OCI-LY7 (cell line): ENCODE measurements around the gene ERGIC1. TPM values are rescaled to one million over a fixed set of nuclear protein-coding genes. Genes with fewer than 3 reads are reported as not detected.

Experiments
- BruUV-seq: library from RNA; stranded (reverse); fragments of 400-500 nt; replicated peaks from 2 replicates; lab custom pipeline; 2021; lab: Mats Ljungman, UMichigan
- CTCF ChIA-PET: fragments of 300-600 bp; sonication (Branson Sonifier 250); formaldehyde crosslinking; loops from one replicate; lab custom pipeline; 2022; ENCODE audit warnings: antibody characterized with exemption; ENCODE audit not compliant: unreplicated experiment; lab: Charles Lee
- POLR2A ChIA-PET: fragments of 300-600 bp; sonication (Branson Sonifier 250); formaldehyde crosslinking; loops from one replicate; lab custom pipeline; 2022; ENCODE audit warnings: antibody characterized with exemption; lab: Charles Lee
- DNase-seq: peaks from one replicate; pipeline ENCODE4 v3.0.0-alpha.2; 2015; ENCODE audit warnings: low spot score
- H2AFZ ChIP-seq: fragments of 200-600 bp; sonication (generic), shearing (Covaris generic); 2 replicates; pipeline ENCODE4 v1.6.1; 2014; ENCODE audit warnings: mild to moderate bottlenecking, antibody characterized with exemption, low read length, moderate library complexity
- H3K27ac ChIP-seq: fragments of 200-600 bp; sonication (generic); 2 replicates; pipeline ENCODE4 v1.5.1; 2014; ENCODE audit warnings: mixed run types, low read depth, mild to moderate bottlenecking, moderate library complexity, low read length, inconsistent platforms; ENCODE audit not compliant: poor library complexity, severe bottlenecking
- H3K36me3 ChIP-seq: fragments of 200-600 bp; sonication (generic); 2 replicates; pipeline ENCODE4 v1.6.1; 2014; ENCODE audit warnings: mild to moderate bottlenecking, antibody characterized with exemption, low read length, moderate library complexity, mixed read lengths; ENCODE audit not compliant: insufficient read depth
- H3K4me1 ChIP-seq: fragments of 200-600 bp; sonication (generic); 2 replicates; pipeline ENCODE4 v1.5.1; 2014; ENCODE audit warnings: mild to moderate bottlenecking, low read length; ENCODE audit not compliant: insufficient read depth, poor library complexity, severe bottlenecking
- H3K4me2 ChIP-seq: fragments of 200-600 bp; sonication (generic); 2 replicates; pipeline ENCODE4 v1.6.1; 2014; ENCODE audit warnings: mild to moderate bottlenecking, low read length
- H3K4me3 ChIP-seq: fragments of 200-600 bp; sonication (generic); 2 replicates; pipeline ENCODE4 v1.5.1; 2014; ENCODE audit warnings: mild to moderate bottlenecking, low read depth, low read length; ENCODE audit not compliant: poor library complexity, severe bottlenecking
- H3K79me2 ChIP-seq: fragments of 200-600 bp; sonication (generic); 2 replicates; pipeline ENCODE4 v1.6.1; 2016; ENCODE audit warnings: low read depth, mild to moderate bottlenecking, low read length, moderate library complexity, mixed read lengths; ENCODE audit not compliant: insufficient read depth
- H3K9me2 ChIP-seq: fragments of 200-600 bp; sonication (generic); 2 replicates; pipeline ENCODE4 v1.6.1; 2016; ENCODE audit warnings: mild to moderate bottlenecking, low read length, mixed read lengths; ENCODE audit not compliant: insufficient read depth
- H3K9me3 ChIP-seq: fragments of 200-600 bp; sonication (generic); 2 replicates; pipeline ENCODE4 v1.6.1; 2014; ENCODE audit warnings: mild to moderate bottlenecking, mixed run types, low read length, mixed read lengths
- H4K20me1 ChIP-seq: fragments of 200-600 bp; sonication (generic); 2 replicates; pipeline ENCODE4 v1.6.1; 2014; ENCODE audit warnings: mild to moderate bottlenecking, antibody characterized with exemption, low read length, moderate library complexity, mixed read lengths; ENCODE audit not compliant: insufficient read depth
- EZH2phosphoT487 ChIP-seq: fragments of 200-600 bp; sonication (generic); IDR thresholded peaks from 2 replicates; pipeline ENCODE4 v1.6.1; 2018; ENCODE audit warnings: low read depth, borderline replicate concordance, mild to moderate bottlenecking, mixed run types, antibody characterized with exemption, low read length, moderate library complexity, mixed read lengths
- intact Hi-C: fragments of 100-400 bp; cut with micrococcal nuclease; formaldehyde crosslinking; loops from one replicate; pipeline ENCODE4 v1.10.0; 2022; ENCODE audit not compliant: unreplicated experiment
- total RNA-seq, 2 experiments: library from RNA; depleted of rRNA in 1 of 2; stranded (reverse); fragments of >200 nt in 1 of 2; shearing (Covaris generic) in 1 of 2; gene quantifications; 2 replicates each; pipeline ENCODE4 v1.2.3, GENCODE V29; 2014 to 2022
- TF ChIP-seq, protein P1 (sequence below): fragments of 200-600 bp; sonication (generic); conservative IDR thresholded peaks from 2 replicates; pipeline ENCODE4 v1.5.1; 2014; ENCODE audit warnings: mild to moderate bottlenecking, antibody characterized with exemption, low read length, moderate library complexity, mixed read lengths

Gene ERGIC1
- total RNA-seq, 2 experiments from 2014 or later = 125 to 178 TPM

DNA sequence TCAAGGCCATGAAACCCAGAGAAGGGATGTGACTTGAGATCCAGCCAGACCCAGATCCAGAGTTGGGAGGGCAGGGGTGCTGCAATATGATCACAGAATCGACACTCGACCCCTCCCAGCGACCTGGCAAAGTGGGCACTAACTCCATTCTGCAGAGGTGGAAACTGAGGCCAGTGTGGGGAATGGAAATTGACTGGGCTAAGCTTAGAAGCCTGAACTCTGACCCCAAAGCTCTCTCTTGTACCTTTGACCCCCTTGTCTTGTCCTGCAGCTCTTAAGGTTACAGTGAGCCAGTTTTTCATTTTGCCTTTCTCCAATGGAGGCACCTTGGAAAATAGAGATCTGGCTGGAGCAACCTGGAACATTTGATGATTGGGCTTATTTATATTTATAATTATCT lies 14.5 kb upstream of the ERGIC1 start:
- H3K4me2 ChIP-seq = no peak overlapping the region
- H4K20me1 ChIP-seq = no peaks in the 10 kb centered on the region
- no peak overlapping the region for H3K4me3 ChIP-seq
- no peak overlapping the region for H3K27ac ChIP-seq
- no peaks in the 10 kb centered on the region for H3K9me2 ChIP-seq
- no peaks in the 10 kb centered on the region for H3K4me1 ChIP-seq
- TF ChIP-seq EZH2phosphoT487 = no peak
- TF ChIP-seq, protein P1, sequence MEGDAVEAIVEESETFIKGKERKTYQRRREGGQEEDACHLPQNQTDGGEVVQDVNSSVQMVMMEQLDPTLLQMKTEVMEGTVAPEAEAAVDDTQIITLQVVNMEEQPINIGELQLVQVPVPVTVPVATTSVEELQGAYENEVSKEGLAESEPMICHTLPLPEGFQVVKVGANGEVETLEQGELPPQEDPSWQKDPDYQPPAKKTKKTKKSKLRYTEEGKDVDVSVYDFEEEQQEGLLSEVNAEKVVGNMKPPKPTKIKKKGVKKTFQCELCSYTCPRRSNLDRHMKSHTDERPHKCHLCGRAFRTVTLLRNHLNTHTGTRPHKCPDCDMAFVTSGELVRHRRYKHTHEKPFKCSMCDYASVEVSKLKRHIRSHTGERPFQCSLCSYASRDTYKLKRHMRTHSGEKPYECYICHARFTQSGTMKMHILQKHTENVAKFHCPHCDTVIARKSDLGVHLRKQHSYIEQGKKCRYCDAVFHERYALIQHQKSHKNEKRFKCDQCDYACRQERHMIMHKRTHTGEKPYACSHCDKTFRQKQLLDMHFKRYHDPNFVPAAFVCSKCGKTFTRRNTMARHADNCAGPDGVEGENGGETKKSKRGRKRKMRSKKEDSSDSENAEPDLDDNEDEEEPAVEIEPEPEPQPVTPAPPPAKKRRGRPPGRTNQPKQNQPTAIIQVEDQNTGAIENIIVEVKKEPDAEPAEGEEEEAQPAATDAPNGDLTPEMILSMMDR = no peak
- no peak overlapping the region for H2AFZ ChIP-seq
- intact Hi-C loops = no loop called here
- H3K79me2 ChIP-seq = no peaks in the 10 kb centered on the region
- no peaks in the 10 kb centered on the region for H3K9me3 ChIP-seq
- ChIA-PET POLR2A (no interaction called here), CTCF (no interaction called here)
- H3K36me3 ChIP-seq = no peaks in the 10 kb centered on the region
- BruUV-seq = no TSS peak
- DNase-seq = no peak

DNA sequence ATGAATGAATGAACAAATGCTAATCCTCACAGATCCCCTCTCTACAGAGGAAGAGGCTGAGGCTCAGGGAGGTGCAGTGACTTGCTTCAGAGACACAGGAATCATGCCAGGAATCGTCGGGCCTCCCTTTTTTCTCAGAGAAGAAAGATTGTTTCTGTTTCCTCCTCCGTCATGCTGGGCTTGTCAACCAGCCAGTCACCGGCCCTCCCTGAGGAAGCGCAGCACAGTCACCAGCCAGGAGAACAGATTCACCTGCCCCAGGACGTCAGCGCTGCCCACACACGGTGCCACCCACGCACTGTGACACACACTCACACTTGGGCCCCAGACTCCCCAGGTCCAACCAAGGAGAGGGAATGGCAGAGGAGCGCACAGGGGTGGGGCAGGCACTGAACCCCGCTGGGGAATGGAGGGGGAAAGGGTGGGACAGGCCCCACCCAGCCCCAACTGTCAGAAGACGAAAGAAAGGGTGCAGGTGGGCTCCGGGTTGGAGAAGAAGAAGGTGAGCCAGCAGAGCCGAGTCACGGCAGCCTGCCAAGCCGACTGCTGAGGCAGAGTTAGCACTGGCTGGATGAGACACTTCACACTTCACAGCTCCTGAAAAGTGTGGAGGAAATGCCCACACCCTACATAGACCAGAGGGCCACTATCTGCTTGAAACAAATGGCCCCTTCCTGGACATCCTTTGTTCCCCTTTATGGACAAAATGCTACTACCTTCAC lies 13.8 kb upstream of the ERGIC1 start:
- intact Hi-C loops = no loop called here
- no peaks in the 10 kb centered on the region for H3K4me1 ChIP-seq
- H3K9me2 ChIP-seq = no peaks in the 10 kb centered on the region
- H3K36me3 ChIP-seq = no peaks in the 10 kb centered on the region
- DNase-seq = no peak
- H3K79me2 ChIP-seq = no peaks in the 10 kb centered on the region
- no peak for TF ChIP-seq EZH2phosphoT487
- TF ChIP-seq, protein P1 = no peak
- no peak overlapping the region for H3K27ac ChIP-seq
- no peak overlapping the region for H3K4me2 ChIP-seq
- no peaks in the 10 kb centered on the region for H4K20me1 ChIP-seq
- POLR2A ChIA-PET = no interaction called here
- H3K4me3 ChIP-seq = no peak overlapping the region
- H2AFZ ChIP-seq = no peak overlapping the region
- 0 out of 2 replicates have a peak, but pooled peaks cover under 1% of the 10 kb centered on the region for H3K9me3 ChIP-seq
- no TSS peak for BruUV-seq
- CTCF ChIA-PET = no interaction called here

DNA sequence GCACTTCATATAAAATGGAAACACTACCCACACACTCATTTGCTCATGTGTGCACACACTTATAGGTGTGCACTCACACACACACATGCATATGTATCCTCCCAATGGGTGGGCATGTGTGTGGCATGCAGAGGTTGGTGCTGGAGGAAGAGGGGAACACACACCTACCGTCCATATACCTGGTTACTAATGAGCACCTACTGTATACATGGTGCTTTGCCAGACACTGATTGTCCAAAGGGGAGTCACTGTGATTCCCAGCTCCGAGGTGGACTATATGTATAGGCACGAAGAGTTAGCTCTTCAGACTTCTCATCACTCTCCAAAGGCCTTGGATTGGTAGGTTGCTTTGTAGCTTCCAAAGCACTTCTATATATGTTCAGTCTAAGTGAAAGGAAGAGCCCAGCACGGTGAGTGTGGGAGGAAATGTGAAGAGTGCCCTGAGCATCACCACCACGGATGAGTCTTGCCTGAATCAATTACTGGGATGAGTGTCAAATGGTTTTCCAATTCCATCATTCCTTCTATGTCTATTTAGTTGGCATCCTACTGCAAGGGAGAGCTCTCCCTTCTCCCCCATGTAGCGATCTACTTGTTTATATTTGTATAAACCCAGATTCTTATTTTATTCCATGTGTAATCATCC lies 12.6 kb upstream of the ERGIC1 start:
- no peaks in the 10 kb centered on the region for H3K9me2 ChIP-seq
- no peak overlapping the region for H3K4me2 ChIP-seq
- no peaks in the 10 kb centered on the region for H3K36me3 ChIP-seq
- POLR2A ChIA-PET = interaction anchor here (0.8 kb wide), 1 partner anchor 9 kb away, joined by 3 read pairs; no protein-coding TSS in a partner anchor
- H2AFZ ChIP-seq = no peak overlapping the region
- CTCF ChIA-PET = no interaction called here
- no peaks in the 10 kb centered on the region for H3K4me1 ChIP-seq
- H3K79me2 ChIP-seq = no peaks in the 10 kb centered on the region
- H3K4me3 ChIP-seq = no peak overlapping the region
- TF ChIP-seq, protein P1 = no peak
- TF ChIP-seq EZH2phosphoT487 = no peak
- DNase-seq = no peak
- H4K20me1 ChIP-seq = no peaks in the 10 kb centered on the region
- no peak overlapping the region for H3K27ac ChIP-seq
- BruUV-seq = no TSS peak
- intact Hi-C loops = no loop called here
- 0 out of 2 replicates have a peak, but pooled peaks cover 13% of the 10 kb centered on the region for H3K9me3 ChIP-seq
